ENCODE measurements around the gene P2RY2. TPM values are rescaled to one million over a fixed set of nuclear protein-coding genes. Genes with fewer than 3 reads are reported as not detected.

P2RY2 gene
- total and polyA plus RNA-seq, 7 donors = 18.7 to 90.9 (median 44.2) TPM

DNA sequence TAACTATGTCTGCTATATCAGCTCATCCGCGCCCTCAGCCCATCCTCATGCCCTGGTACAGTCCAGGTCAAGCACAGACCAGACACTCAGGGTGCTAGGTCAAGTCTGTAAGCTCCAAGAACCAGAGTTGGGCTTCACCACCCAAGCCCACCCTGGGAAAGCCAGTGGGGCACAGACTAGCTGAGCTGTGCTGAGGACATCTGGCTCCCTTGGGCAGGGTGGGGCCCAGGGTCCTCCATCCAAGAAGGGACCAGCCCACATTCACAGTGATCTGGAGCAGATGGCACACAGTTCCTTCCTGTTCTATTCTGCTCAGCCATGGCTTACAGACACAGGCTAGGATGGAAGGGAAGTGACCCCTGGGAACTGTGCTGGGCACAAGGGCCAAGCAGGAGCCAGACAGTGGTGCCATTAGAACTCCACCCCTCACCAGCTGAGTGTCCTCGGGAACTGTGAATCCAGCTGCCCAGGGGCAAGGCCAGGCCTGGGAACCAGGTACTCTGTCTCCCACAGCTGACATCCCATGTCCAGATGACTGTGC, 63.2 kb downstream of the P2RY2 start:
- ATAC-seq (peak in 3 of 4 donors; percentile 16 to 37 (median 18)), DNase-seq (no peak)
- Histone ChIP-seq H3K27ac (no peak overlapping the region), H3K4me3 (no peak overlapping the region), H3K9me3 (no peaks in the 10 kb centered on the region), H3K27me3 (ENCODE audit: insufficient read depth in 3 of 3, low read length in 2 of 3) (no peaks in the 10 kb centered on the region), H3K4me1 (no peaks in the 10 kb centered on the region), H3K36me3 (ENCODE audit: insufficient read depth in 1 of 2, low read depth in 1 of 2) (no peaks in the 10 kb centered on the region)
- WGBS, 3 donors = 80 to 89% (median 81%) methylated on average over 3 of the region's 3 CpGs
- intact Hi-C loops (cut with DNase I) = no loop called here
- TF ChIP-seq, protein P1, sequence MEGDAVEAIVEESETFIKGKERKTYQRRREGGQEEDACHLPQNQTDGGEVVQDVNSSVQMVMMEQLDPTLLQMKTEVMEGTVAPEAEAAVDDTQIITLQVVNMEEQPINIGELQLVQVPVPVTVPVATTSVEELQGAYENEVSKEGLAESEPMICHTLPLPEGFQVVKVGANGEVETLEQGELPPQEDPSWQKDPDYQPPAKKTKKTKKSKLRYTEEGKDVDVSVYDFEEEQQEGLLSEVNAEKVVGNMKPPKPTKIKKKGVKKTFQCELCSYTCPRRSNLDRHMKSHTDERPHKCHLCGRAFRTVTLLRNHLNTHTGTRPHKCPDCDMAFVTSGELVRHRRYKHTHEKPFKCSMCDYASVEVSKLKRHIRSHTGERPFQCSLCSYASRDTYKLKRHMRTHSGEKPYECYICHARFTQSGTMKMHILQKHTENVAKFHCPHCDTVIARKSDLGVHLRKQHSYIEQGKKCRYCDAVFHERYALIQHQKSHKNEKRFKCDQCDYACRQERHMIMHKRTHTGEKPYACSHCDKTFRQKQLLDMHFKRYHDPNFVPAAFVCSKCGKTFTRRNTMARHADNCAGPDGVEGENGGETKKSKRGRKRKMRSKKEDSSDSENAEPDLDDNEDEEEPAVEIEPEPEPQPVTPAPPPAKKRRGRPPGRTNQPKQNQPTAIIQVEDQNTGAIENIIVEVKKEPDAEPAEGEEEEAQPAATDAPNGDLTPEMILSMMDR (IDR thresholded peaks at IDR 0.05) = no peak

DNA sequence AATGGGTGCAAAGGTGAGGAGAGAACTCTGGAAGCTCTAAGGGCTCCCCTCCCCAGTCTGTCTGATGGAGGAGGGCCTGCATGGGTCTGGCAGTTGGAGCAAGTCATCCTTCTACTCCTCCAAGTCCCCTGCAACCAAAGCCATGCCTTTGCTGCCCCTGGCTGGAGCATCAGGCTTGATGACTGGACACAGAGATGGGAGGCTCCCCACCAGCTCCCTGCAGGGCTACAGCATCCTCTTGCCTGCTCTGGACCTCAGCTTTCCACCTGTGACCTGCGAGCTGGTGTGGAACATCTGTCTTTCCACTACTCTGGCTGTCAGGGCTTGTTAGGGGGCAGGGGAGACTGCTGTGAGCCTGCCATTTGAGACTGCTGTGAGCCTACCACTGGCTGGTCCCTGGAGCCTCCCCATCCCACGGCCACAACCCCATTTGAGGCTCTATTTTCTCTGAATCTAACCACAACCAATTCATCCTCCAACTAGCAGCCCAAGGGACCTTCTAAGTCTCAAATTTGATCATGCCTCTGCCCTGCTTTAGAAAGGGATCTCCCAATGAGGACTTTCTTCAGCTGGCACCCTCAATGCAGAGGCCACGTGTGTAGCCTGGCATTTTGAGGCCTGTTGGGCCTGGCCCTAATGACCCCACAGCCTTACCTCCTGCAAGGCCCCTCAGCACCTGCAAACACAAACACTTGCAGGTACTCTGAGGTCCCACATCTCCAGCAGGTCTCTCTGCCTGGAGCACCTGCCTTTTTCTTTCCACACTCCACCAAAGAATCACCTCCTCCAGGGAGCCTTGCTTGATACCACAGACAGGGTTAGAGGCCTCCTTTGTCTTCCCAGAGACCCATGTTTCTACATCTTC, 63.9 kb downstream of the P2RY2 start:
- ATAC-seq (no peak), DNase-seq (no peak)
- TF ChIP-seq, protein P1 (IDR thresholded peaks at IDR 0.05) = no peak
- 88 to 94% (median 90%) methylated on average over 3 of the region's 3 CpGs for WGBS, 3 donors
- Histone ChIP-seq H3K36me3 (ENCODE audit: insufficient read depth in 1 of 2, low read depth in 1 of 2) (no peaks in the 10 kb centered on the region), H3K4me1 (no peaks in the 10 kb centered on the region), H3K27me3 (ENCODE audit: insufficient read depth in 3 of 3, low read length in 2 of 3) (no peaks in the 10 kb centered on the region), H3K9me3 (no peaks in the 10 kb centered on the region), H3K27ac (no peak overlapping the region), H3K4me3 (no peak overlapping the region)
- intact Hi-C loops (cut with DNase I) = no loop called here

DNA sequence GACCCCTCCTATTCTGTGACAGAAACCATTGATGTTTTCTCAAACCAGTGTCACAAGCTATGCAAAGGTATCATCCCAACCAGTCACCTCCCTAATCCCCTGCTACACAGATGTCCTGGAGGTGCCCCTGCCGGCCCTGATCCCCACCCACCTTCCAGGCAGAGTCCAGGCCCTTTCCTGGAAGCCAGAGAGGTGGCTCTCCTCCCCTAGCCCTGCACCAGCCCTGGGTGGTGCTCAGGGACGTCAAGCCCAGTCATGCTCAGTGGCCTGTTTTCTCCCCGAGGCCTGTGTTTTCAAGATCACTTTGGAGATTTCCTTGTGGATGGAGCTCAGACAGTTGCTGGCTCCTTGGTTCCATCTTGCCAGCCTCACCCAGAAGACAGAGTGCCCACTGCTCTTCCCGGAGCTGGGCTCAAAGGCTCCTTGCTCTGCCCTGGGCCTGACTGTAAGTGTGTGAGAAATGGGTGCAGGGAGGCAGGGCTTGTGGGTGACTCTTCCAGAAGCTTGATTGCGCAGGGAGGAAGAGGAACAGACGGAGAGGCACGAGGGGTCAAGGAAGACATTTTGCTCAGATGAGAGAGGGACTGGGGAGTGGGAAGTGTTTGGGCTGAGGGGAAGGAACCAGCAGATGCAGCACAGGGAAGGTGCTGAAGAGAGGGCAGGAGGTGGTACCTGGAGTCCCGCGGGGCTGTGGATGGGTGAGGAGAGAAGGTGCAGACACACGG, 65.4 kb downstream of the P2RY2 start:
- Histone ChIP-seq H3K36me3 (ENCODE audit: insufficient read depth in 1 of 2, low read depth in 1 of 2) (no peaks in the 10 kb centered on the region), H3K9me3 (no peaks in the 10 kb centered on the region), H3K4me3 (no peak overlapping the region), H3K4me1 (no peaks in the 10 kb centered on the region), H3K27ac (no peak overlapping the region), H3K27me3 (ENCODE audit: insufficient read depth in 3 of 3, low read length in 2 of 3) (no peaks in the 10 kb centered on the region)
- DNase-seq (no peak), ATAC-seq (no peak)
- TF ChIP-seq, protein P1 (IDR thresholded peaks at IDR 0.05) = no peak
- 80 to 84% (median 83%) methylated on average over 10 of the region's 10 CpGs for WGBS, 3 donors
- intact Hi-C loops (cut with DNase I) = no loop called here

DNA sequence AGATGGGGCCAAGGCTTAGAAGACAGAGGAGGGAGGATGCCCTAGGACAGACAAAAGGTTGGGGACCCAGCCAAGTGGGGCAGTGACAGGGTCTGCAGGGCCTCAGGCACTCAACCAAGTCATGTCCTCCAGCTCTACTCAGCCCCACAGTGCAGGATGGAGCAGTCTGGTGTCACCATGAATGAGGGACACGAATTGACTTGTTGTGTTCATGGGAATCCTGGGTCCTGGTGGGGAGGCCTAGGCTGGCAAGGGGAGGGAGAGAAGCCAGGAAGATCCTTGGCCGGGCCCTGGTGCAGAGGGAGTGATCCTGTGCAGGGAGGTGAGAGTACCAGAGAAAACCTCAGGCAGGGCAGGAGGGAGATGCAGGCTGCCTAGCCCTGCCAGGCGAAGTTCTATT, 66.0 kb downstream of the P2RY2 start:
- Histone ChIP-seq H3K9me3 (no peaks in the 10 kb centered on the region), H3K27ac (no peak overlapping the region), H3K36me3 (ENCODE audit: insufficient read depth in 1 of 2, low read depth in 1 of 2) (no peaks in the 10 kb centered on the region), H3K27me3 (ENCODE audit: insufficient read depth in 3 of 3, low read length in 2 of 3) (no peaks in the 10 kb centered on the region), H3K4me1 (peaks cover 2% of the 10 kb centered on the region), H3K4me3 (no peak overlapping the region)
- TF ChIP-seq, protein P1 (IDR thresholded peaks at IDR 0.05) = no peak
- ATAC-seq = no peak
- no peak for DNase-seq
- WGBS, 3 donors = 75 to 89% (median 84%) methylated on average over 2 to 3 of the region's 3 CpGs
- intact Hi-C loops (cut with DNase I) = no loop called here

Data from psoas muscle (tissue), 8 donors.